Panc1 (cell line): ENCODE results near the gene ARFGAP1.

Experiments
- POLR2AphosphoS5 ChIP-seq: IDR thresholded peaks from 2 replicates; pipeline ENCODE4 v1.6.1; 2012; ENCODE audit warnings: mild to moderate bottlenecking, low read depth, low read length, moderate library complexity
- SIN3A ChIP-seq: IDR thresholded peaks from 2 replicates; pipeline ENCODE4 v1.6.1; 2012; ENCODE audit warnings: low read depth, mild to moderate bottlenecking, low read length, moderate library complexity, borderline replicate concordance; ENCODE audit not compliant: insufficient read depth
- TCF7L2 ChIP-seq: IDR thresholded peaks from 2 replicates; pipeline ENCODE4 v1.6.1; 2011; ENCODE audit warnings: mild to moderate bottlenecking, low read depth, low read length, inconsistent platforms
- TF ChIP-seq, protein P1 (sequence below): fragments of 450-650 bp; IDR thresholded peaks from 2 replicates; pipeline ENCODE4 v1.5.1; 2017; ENCODE audit warnings: mild to moderate bottlenecking
- TF ChIP-seq, protein P2 (sequence below), 2 experiments: IDR thresholded peaks; 2 replicates each; pipeline ENCODE4 v1.6.1; 2011 to 2012; ENCODE audit warnings: low read depth in 2 of 2, control low read depth in 1 of 2, low read length in 1 of 2, mild to moderate bottlenecking in 1 of 2, moderate library complexity in 1 of 2; ENCODE audit not compliant: insufficient read depth in 1 of 2

DNA sequence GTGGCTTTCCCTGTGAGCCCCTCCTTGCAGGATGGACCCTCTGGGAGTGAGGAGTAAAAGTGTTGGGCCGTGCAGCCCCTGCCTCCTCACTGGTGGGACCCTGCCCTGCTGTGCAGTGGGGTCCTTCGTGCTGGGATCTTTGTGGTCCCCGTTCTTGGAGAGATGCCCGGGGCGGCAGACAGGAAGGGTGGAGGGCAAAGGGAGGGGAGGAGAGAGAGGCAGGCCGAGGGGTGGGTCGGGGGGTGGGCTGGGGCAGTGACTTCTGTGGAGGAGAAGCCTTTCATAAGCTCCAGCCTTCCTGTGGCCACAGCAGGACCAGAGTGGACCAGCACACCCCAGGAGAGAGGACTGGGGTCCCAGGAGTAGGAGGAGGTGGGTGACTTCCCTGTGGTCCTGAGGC is 20.3 kb downstream of the ARFGAP1 start, which contains the start of gene COL20A1:
- TF ChIP-seq, protein P1, sequence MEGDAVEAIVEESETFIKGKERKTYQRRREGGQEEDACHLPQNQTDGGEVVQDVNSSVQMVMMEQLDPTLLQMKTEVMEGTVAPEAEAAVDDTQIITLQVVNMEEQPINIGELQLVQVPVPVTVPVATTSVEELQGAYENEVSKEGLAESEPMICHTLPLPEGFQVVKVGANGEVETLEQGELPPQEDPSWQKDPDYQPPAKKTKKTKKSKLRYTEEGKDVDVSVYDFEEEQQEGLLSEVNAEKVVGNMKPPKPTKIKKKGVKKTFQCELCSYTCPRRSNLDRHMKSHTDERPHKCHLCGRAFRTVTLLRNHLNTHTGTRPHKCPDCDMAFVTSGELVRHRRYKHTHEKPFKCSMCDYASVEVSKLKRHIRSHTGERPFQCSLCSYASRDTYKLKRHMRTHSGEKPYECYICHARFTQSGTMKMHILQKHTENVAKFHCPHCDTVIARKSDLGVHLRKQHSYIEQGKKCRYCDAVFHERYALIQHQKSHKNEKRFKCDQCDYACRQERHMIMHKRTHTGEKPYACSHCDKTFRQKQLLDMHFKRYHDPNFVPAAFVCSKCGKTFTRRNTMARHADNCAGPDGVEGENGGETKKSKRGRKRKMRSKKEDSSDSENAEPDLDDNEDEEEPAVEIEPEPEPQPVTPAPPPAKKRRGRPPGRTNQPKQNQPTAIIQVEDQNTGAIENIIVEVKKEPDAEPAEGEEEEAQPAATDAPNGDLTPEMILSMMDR: no peak
- no peak for TF ChIP-seq TCF7L2
- no peak for TF ChIP-seq POLR2AphosphoS5
- TF ChIP-seq, protein P2, sequence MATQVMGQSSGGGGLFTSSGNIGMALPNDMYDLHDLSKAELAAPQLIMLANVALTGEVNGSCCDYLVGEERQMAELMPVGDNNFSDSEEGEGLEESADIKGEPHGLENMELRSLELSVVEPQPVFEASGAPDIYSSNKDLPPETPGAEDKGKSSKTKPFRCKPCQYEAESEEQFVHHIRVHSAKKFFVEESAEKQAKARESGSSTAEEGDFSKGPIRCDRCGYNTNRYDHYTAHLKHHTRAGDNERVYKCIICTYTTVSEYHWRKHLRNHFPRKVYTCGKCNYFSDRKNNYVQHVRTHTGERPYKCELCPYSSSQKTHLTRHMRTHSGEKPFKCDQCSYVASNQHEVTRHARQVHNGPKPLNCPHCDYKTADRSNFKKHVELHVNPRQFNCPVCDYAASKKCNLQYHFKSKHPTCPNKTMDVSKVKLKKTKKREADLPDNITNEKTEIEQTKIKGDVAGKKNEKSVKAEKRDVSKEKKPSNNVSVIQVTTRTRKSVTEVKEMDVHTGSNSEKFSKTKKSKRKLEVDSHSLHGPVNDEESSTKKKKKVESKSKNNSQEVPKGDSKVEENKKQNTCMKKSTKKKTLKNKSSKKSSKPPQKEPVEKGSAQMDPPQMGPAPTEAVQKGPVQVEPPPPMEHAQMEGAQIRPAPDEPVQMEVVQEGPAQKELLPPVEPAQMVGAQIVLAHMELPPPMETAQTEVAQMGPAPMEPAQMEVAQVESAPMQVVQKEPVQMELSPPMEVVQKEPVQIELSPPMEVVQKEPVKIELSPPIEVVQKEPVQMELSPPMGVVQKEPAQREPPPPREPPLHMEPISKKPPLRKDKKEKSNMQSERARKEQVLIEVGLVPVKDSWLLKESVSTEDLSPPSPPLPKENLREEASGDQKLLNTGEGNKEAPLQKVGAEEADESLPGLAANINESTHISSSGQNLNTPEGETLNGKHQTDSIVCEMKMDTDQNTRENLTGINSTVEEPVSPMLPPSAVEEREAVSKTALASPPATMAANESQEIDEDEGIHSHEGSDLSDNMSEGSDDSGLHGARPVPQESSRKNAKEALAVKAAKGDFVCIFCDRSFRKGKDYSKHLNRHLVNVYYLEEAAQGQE (IDR thresholded peaks at IDR 0.05; ENCODE audit: insufficient read depth in 1 of 2, low read depth in 2 of 2, low read length in 1 of 2): no peak
- no peak for TF ChIP-seq SIN3A
